Large intestine (tissue), 3 donors: ENCODE measurements around the gene LRRC1. TPM values are rescaled to one million over a fixed set of nuclear protein-coding genes. Genes with fewer than 3 reads are reported as not detected.

Experiments
- DNase-seq, 2 donors: peaks; one replicate each; pipeline versions ENCODE4 v3.0.0 to v3.0.0-alpha.2; 2013
- H3K27ac ChIP-seq: one replicate; pipeline ENCODE4 v1.5.1; 2013; ENCODE audit warnings: low read length
- H3K27me3 ChIP-seq: 2 replicates; pipeline ENCODE4 v1.6.1; 2013; ENCODE audit warnings: low read length; ENCODE audit not compliant: control insufficient read depth, insufficient read depth
- H3K36me3 ChIP-seq: 2 replicates; pipeline ENCODE4 v1.6.1; 2013; ENCODE audit warnings: low read length; ENCODE audit not compliant: control insufficient read depth, insufficient read depth
- H3K4me1 ChIP-seq: one replicate; pipeline ENCODE4 v1.6.1; 2013; ENCODE audit warnings: low read length; ENCODE audit not compliant: control insufficient read depth, insufficient read depth
- H3K4me3 ChIP-seq: one replicate; pipeline ENCODE4 v1.5.1; 2013; ENCODE audit warnings: low read length
- H3K9me3 ChIP-seq: one replicate; pipeline ENCODE4 v1.6.1; 2013; ENCODE audit warnings: mild to moderate bottlenecking, low read depth, low read length, moderate library complexity; ENCODE audit not compliant: control insufficient read depth
- WGBS: methylation state at CpG from one replicate; pipeline ENCODE4 v1.1.5; 2013; ENCODE audit warnings: low lambda C conversion rate; ENCODE audit not compliant: insufficient coverage; 5-methylcytosine and 5-hydroxymethylcytosine counted together
- polyA plus RNA-seq: library from polyadenylated mRNA; unstranded; fragments of 120-200 nt; gene quantifications from one replicate; pipeline ENCODE4 v1.2.1, GENCODE V29; 2013

LRRC1 gene
- polyA plus RNA-seq, 1 donor: 40.6 TPM

- no CpG with 5 or more reads among the region's 2 CpGs for WGBS
Measured at GRCh38 chr6:53878808-53879207, 84.0 kb downstream of the LRRC1 start.

DNA sequence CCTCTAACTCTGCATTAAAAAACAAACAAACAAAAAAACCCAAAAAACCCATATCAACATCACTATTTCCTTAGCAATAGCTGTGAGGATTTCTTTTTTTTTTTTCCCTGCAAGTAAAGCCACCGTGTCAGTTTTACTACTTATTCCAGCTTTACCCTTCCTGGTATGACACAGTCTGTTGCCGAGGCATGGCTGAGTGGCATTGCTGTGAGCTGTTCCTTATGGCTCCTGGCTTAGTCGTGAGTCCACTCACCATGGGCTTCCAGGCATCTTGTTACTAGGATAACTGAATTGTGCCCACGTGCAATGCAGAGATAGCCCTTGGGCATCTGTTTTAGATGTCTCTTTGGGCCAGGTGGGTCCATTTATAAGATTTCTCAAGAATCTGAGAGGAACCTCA is 84.8 kb downstream of the LRRC1 start:
- Histone ChIP-seq H3K4me3 (no peak overlapping the region), H3K36me3 (no peaks in the 10 kb centered on the region), H3K27ac (no peak overlapping the region), H3K4me1 (no peaks in the 10 kb centered on the region), H3K9me3 (peaks cover 4% of the 10 kb centered on the region), H3K27me3 (no peaks in the 10 kb centered on the region)
- no CpG with 5 or more reads among the region's 4 CpGs for WGBS
- DNase-seq: no peak

More at GRCh38 chr6:53878808-53879207, 84.0 kb downstream of the LRRC1 start:
- Histone ChIP-seq H3K9me3 (peaks cover 4% of the 10 kb centered on the region), H3K4me3 (no peak overlapping the region), H3K27me3 (no peaks in the 10 kb centered on the region), H3K4me1 (no peaks in the 10 kb centered on the region), H3K27ac (no peak overlapping the region), H3K36me3 (no peaks in the 10 kb centered on the region)
- DNase-seq: no peak

DNA sequence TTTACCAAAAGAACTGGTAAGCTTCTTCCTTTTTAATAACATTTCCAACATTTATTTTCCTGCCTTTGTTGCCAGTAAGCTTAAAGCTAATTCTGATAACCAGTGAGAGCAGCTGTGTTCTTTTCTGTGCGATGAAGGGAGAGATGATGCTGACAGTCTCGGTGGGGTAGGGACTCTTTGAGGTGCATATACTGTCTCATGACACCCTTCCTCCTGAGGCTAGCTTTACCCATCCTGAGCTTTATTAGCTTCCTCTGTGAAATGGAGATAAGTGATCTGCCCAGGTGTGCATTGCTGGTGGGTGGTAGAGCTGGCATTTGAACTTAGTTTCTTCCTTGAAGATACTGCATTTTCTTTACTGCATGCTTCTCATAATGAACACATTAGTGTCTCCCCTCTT is 92.5 kb downstream of the LRRC1 start:
- Histone ChIP-seq H3K36me3 (peaks cover 2% of the 10 kb centered on the region), H3K27ac (no peak overlapping the region), H3K27me3 (no peaks in the 10 kb centered on the region), H3K4me3 (no peak overlapping the region), H3K9me3 (no peaks in the 10 kb centered on the region), H3K4me1 (no peaks in the 10 kb centered on the region)
- DNase-seq: no peak
- no CpG with 5 or more reads among the region's 2 CpGs for WGBS

DNA sequence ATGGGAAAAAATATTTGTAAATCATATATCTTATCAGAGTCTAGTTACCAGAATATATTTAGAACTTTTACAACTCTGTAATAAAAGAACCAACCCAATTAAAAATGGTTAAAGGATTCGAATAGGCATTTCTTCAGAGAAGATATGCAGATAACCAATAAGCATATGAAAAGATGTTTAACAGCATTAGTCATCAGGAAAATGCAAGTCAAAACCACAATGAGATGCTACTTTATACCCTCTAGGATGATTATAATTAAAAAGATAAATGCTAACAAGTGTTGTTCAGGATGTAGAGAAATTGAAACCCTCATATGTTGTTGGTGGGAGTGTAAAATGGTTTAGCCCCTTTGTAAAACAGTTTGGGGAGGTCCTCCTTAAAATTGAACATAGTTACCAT is 94.1 kb downstream of the LRRC1 start:
- no peak for DNase-seq
- 50% methylated on average over 1 of the region's 1 CpG for WGBS
- Histone ChIP-seq H3K4me3 (no peak overlapping the region), H3K9me3 (no peaks in the 10 kb centered on the region), H3K27me3 (no peaks in the 10 kb centered on the region), H3K27ac (no peak overlapping the region), H3K4me1 (no peaks in the 10 kb centered on the region), H3K36me3 (peaks cover 2% of the 10 kb centered on the region)

DNA sequence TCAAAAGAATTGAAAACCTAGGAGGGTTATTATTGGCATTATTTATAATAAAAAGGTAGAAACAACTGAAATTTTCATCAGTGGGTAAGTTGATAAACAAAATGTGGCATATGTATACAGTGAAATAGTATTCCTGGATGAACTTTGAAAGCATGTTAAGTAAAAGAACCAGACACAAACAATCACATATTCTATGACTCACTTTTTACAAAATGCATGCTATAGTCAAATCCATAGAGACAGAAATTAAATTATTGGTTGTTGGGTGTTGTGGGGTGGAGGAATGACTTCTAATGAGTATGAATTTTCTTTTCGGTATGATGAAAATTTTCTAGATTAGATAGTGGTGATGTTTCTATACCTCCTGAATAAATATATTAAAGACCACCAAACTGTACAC is 94.6 kb downstream of the LRRC1 start:
- WGBS: no CpG with 5 or more reads among the region's 1 CpG
- no peak for DNase-seq
- Histone ChIP-seq H3K27me3 (no peaks in the 10 kb centered on the region), H3K36me3 (peaks cover 2% of the 10 kb centered on the region), H3K4me3 (no peak overlapping the region), H3K27ac (no peak overlapping the region), H3K9me3 (no peaks in the 10 kb centered on the region), H3K4me1 (no peaks in the 10 kb centered on the region)

GRCh38 chr6:53892707-53893106 is 97.9 kb downstream of the LRRC1 start:
- WGBS: no CpG with 5 or more reads among the region's 1 CpG
- H3K27me3 ChIP-seq: no peaks in the 10 kb centered on the region
- no peak for DNase-seq
- H3K27ac ChIP-seq: no peak overlapping the region
- H3K36me3 ChIP-seq: peaks cover 5% of the 10 kb centered on the region
- no peak overlapping the region for H3K4me3 ChIP-seq
- H3K4me1 ChIP-seq: peaks cover 3% of the 10 kb centered on the region
- no peaks in the 10 kb centered on the region for H3K9me3 ChIP-seq

DNA sequence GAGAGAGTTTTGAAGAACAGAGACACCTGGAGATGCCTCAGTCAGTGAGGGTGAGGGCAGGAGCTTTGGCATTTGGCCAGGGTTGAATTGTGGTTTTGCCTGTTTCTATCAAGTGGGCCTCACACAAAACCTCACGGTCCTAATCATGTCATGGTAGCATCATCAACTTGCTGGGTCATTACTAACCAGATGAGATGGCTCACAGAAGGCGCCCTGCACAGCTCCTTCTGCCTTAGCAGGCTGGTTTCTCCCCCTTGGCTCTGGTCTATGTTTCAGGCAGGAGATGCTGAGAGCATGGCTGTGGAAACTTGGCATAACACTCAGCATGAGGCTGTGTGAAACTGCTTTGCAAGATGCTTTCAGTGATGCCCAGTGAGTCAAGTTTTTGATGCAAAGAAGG is 99.3 kb downstream of the LRRC1 start:
- H3K36me3 ChIP-seq: peaks cover 9% of the 10 kb centered on the region
- H3K27me3 ChIP-seq: no peaks in the 10 kb centered on the region
- no peaks in the 10 kb centered on the region for H3K9me3 ChIP-seq
- no CpG with 5 or more reads among the region's 2 CpGs for WGBS
- H3K4me3 ChIP-seq: no peak overlapping the region
- H3K27ac ChIP-seq: no peak overlapping the region
- no peak for DNase-seq
- peaks cover 3% of the 10 kb centered on the region for H3K4me1 ChIP-seq

GRCh38 chr6:53896196-53896595 is 101.4 kb downstream of the LRRC1 start:
- H3K27me3 ChIP-seq: no peaks in the 10 kb centered on the region
- peaks cover 3% of the 10 kb centered on the region for H3K4me1 ChIP-seq
- H3K27ac ChIP-seq: no peak overlapping the region
- H3K36me3 ChIP-seq: peaks cover 15% of the 10 kb centered on the region
- no peaks in the 10 kb centered on the region for H3K9me3 ChIP-seq
- DNase-seq: no peak
- no peak overlapping the region for H3K4me3 ChIP-seq

GRCh38 chr6:53898026-53898795 is 103.4 kb downstream of the LRRC1 start:
- Histone ChIP-seq H3K27me3 (no peaks in the 10 kb centered on the region), H3K9me3 (no peaks in the 10 kb centered on the region), H3K36me3 (peaks cover 25% of the 10 kb centered on the region), H3K4me3 (no peak overlapping the region), H3K27ac (no peak overlapping the region), H3K4me1 (peaks cover 3% of the 10 kb centered on the region)
- WGBS: no CpG with 5 or more reads among the region's 2 CpGs
- DNase-seq: no peak

GRCh38 chr6:53899512-53899911 is 104.7 kb downstream of the LRRC1 start:
- WGBS: no CpG with 5 or more reads among the region's 5 CpGs
- peaks cover 34% of the 10 kb centered on the region for H3K36me3 ChIP-seq
- H3K4me3 ChIP-seq: no peak overlapping the region
- no peaks in the 10 kb centered on the region for H3K9me3 ChIP-seq
- DNase-seq: no peak
- no peak overlapping the region for H3K27ac ChIP-seq
- peaks cover 3% of the 10 kb centered on the region for H3K4me1 ChIP-seq
- no peaks in the 10 kb centered on the region for H3K27me3 ChIP-seq

DNA sequence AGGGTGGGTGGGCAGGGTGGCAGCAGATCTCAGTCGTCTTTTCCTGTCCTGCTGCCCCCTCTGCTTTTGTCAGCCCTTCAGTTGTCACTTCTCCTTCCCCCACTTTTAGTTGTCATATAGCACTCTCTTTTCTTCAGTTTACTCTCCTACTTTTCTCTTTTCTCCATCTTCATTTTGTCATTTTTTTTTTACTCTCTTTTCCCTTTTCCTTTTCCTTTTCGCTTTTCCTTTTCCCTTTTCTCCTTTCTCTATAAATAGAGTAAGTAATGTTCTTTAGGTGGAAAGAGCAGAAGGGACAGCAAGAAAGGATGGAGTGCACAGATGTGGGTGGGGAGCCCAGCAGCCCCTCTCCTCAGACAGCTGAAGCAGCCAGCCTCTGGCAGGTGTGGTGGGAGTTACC is 108.6 kb downstream of the LRRC1 start:
- WGBS: 100% methylated on average over 1 of the region's 2 CpGs
- Histone ChIP-seq H3K4me1 (no peaks in the 10 kb centered on the region), H3K27me3 (no peaks in the 10 kb centered on the region), H3K36me3 (peaks cover 44% of the 10 kb centered on the region), H3K4me3 (no peak overlapping the region), H3K27ac (no peak overlapping the region), H3K9me3 (no peaks in the 10 kb centered on the region)
- DNase-seq: no peak
